ENCODE results near the gene STIP1. TPM values are rescaled to one million over a fixed set of nuclear protein-coding genes. Genes with fewer than 3 reads are reported as not detected.

The STIP1 gene
- polyA plus RNA-seq, 2 donors: 60.0 to 69.4 TPM

GRCh38 chr11:64253043-64253442 is 67.1 kb downstream of the STIP1 start:
- peak overlapping the region in 1 of 2 donors; percentile 45 for H3K27ac ChIP-seq (ENCODE audit: low read depth in 2 of 2, low read length in 1 of 2)
- no peaks in the 10 kb centered on the region for H3K27me3 ChIP-seq (ENCODE audit: control insufficient read depth in 1 of 2, insufficient read depth in 2 of 2, low read length in 2 of 2)
- H3K4me1 ChIP-seq (ENCODE audit: control insufficient read depth in 2 of 2, insufficient read depth in 2 of 2, low read length in 1 of 2): peaks cover 6 to 14% of the 10 kb centered on the region in 2 donors
- 69 to 70% methylated on average over 8 of the region's 8 CpGs for WGBS, 2 donors
- peak overlapping the region in 1 of 2 donors; percentile 85 for H3K4me3 ChIP-seq (ENCODE audit: low read depth in 1 of 2, low read length in 2 of 2)
- peaks cover 4 to 25% of the 10 kb centered on the region in 2 donors for H3K36me3 ChIP-seq (ENCODE audit: control insufficient read depth in 2 of 2, insufficient read depth in 2 of 2, low read length in 1 of 2)
- no peaks in the 10 kb centered on the region for H3K9me3 ChIP-seq (ENCODE audit: control insufficient read depth in 2 of 2, insufficient read depth in 1 of 2, low read depth in 1 of 2, low read length in 1 of 2)

- H3K27ac ChIP-seq (ENCODE audit: low read depth in 2 of 2, low read length in 1 of 2): no peak overlapping the region
- H3K36me3 ChIP-seq (ENCODE audit: control insufficient read depth in 2 of 2, insufficient read depth in 2 of 2, low read length in 1 of 2): peaks cover 4 to 29% of the 10 kb centered on the region in 2 donors
- no peaks in the 10 kb centered on the region for H3K27me3 ChIP-seq (ENCODE audit: control insufficient read depth in 1 of 2, insufficient read depth in 2 of 2, low read length in 2 of 2)
- 43 to 48% methylated on average over 5 of the region's 5 CpGs for WGBS, 2 donors
- no peak overlapping the region for H3K4me3 ChIP-seq (ENCODE audit: low read depth in 1 of 2, low read length in 2 of 2)
- peaks cover 6 to 14% of the 10 kb centered on the region in 2 donors for H3K4me1 ChIP-seq (ENCODE audit: control insufficient read depth in 2 of 2, insufficient read depth in 2 of 2, low read length in 1 of 2)
- no peaks in the 10 kb centered on the region for H3K9me3 ChIP-seq (ENCODE audit: control insufficient read depth in 2 of 2, insufficient read depth in 1 of 2, low read depth in 1 of 2, low read length in 1 of 2)
Observed at GRCh38 chr11:64253481-64253880, 67.5 kb downstream of the STIP1 start.

Other genes with a start within 250 kb of the STIP1 start
- 10 to 100 TPM in 1 of 2 donors, 1 to 10 TPM in 1; 8.5 to 11.8 TPM for gene NAA40, start 247.2 kb upstream of the STIP1 start, polyA plus RNA-seq
- gene COX8A, start 211.6 kb upstream of the STIP1 start, polyA plus RNA-seq: 1,000 to 10,000 TPM in 1 of 2 donors, 100 to 1,000 TPM in 1; 737 to 1,011 TPM
- 10 to 100 TPM; 54.6 to 91.5 TPM for gene OTUB1, start 199.7 kb upstream of the STIP1 start, polyA plus RNA-seq
- gene FLRT1, start 150.2 kb upstream of the STIP1 start, polyA plus RNA-seq: under 1 TPM; 0.04 to 0.08 TPM
- gene MACROD1, start 20.1 kb upstream of the STIP1 start, polyA plus RNA-seq: 10 to 100 TPM; 25.6 to 75.6 TPM
- gene FERMT3, start 20.6 kb downstream of the STIP1 start, polyA plus RNA-seq: 1 to 10 TPM; 4.4 to 5.8 TPM
- 10 to 100 TPM; 44.9 to 61.1 TPM for gene TRPT1, start 40.0 kb downstream of the STIP1 start, polyA plus RNA-seq
- gene NUDT22, start 40.1 kb downstream of the STIP1 start, polyA plus RNA-seq: 10 to 100 TPM; 49.5 to 55.1 TPM
- 10 to 100 TPM; 31.2 to 53.7 TPM for gene DNAJC4, start 44.4 kb downstream of the STIP1 start, polyA plus RNA-seq
- gene VEGFB, start 48.4 kb downstream of the STIP1 start, polyA plus RNA-seq: 10 to 100 TPM; 34.6 to 48.1 TPM
- 100 to 1,000 TPM; 119 to 202 TPM for gene FKBP2, start 54.9 kb downstream of the STIP1 start, polyA plus RNA-seq
- 100 to 1,000 TPM; 211 to 349 TPM for gene PPP1R14B, start 60.8 kb downstream of the STIP1 start, polyA plus RNA-seq
- 10 to 100 TPM; 24.6 to 37.4 TPM for gene PLCB3, start 65.4 kb downstream of the STIP1 start, polyA plus RNA-seq
- gene BAD, start 98.5 kb downstream of the STIP1 start, polyA plus RNA-seq: 10 to 100 TPM; 57.4 to 64.8 TPM
- gene GPR137, start 99.7 kb downstream of the STIP1 start, polyA plus RNA-seq: 10 to 100 TPM; 18.6 to 22.7 TPM
- gene KCNK4, start 105.1 kb downstream of the STIP1 start, polyA plus RNA-seq: not detected
- under 1 TPM; 0.37 to 0.39 TPM for gene CATSPERZ, start 114.2 kb downstream of the STIP1 start, polyA plus RNA-seq
- gene ESRRA, start 119.4 kb downstream of the STIP1 start, polyA plus RNA-seq: 10 to 100 TPM; 63.7 to 85.4 TPM
- gene TRMT112, start 131.4 kb downstream of the STIP1 start, polyA plus RNA-seq: 100 to 1,000 TPM; 201 to 211 TPM
- gene PRDX5, start 131.9 kb downstream of the STIP1 start, polyA plus RNA-seq: 100 to 1,000 TPM; 442 to 808 TPM
- 10 to 100 TPM; 11.2 to 33.3 TPM for gene CCDC88B, start 154.0 kb downstream of the STIP1 start, polyA plus RNA-seq
- 10 to 100 TPM; 28.5 to 31.2 TPM for gene RPS6KA4, start 173.0 kb downstream of the STIP1 start, polyA plus RNA-seq

Measured in esophagus (tissue), 2 donors.